Natural killer cell (primary cell): ENCODE results near the gene PRB2. TPM values are rescaled to one million over a fixed set of nuclear protein-coding genes. Genes with fewer than 3 reads are reported as not detected.
"Not testable (repeated sequence)": the region's sequence is repeated elsewhere in the genome, so short reads cannot be mapped to it uniquely, and the experiment has no call there.

Source experiments
- ATAC-seq, 3 donors: fragments of 150-1000 bp in 2 of 3; fragments of 200-7000 bp in 1 of 3; cut with Tn5 transposase; 1 replicate in 1 of 3; 2 replicates in 2 of 3; pipeline ENCODE4 v1.10.0; 2021; ENCODE audit warnings: mild to moderate bottlenecking in 2 of 3, moderate library complexity in 2 of 3
- DNase-seq, 2 donors: peaks; one replicate each; pipeline versions ENCODE4 v3.0.0 to v3.0.0-alpha.2; 2013 to 2021; ENCODE audit warnings: mixed read lengths in 1 of 2
- H3K27ac ChIP-seq: one replicate; pipeline ENCODE4 v1.5.1; 2013; ENCODE audit warnings: mild to moderate bottlenecking, low read length
- H3K27me3 ChIP-seq: one replicate; pipeline ENCODE4 v1.6.1; 2013; ENCODE audit warnings: low read length; ENCODE audit not compliant: control insufficient read depth, insufficient read depth
- H3K36me3 ChIP-seq: one replicate; pipeline ENCODE4 v1.6.1; 2013; ENCODE audit warnings: low read length; ENCODE audit not compliant: control insufficient read depth, insufficient read depth
- H3K4me1 ChIP-seq: one replicate; pipeline ENCODE4 v1.6.1; 2013; ENCODE audit warnings: low read length; ENCODE audit not compliant: control insufficient read depth, insufficient read depth
- H3K4me3 ChIP-seq: one replicate; pipeline ENCODE4 v1.5.1; 2013; ENCODE audit warnings: low read length
- H3K9me3 ChIP-seq: one replicate; pipeline ENCODE4 v1.6.1; 2013; ENCODE audit warnings: low read length; ENCODE audit not compliant: control insufficient read depth, insufficient read depth
- H3K27ac Mint-ChIP-seq, 2 donors: one replicate each; pipeline ENCODE4 v1.8.0; 2022; ENCODE audit warnings: mild to moderate bottlenecking in 2 of 2, mixed read lengths in 2 of 2, moderate library complexity in 1 of 2
- H3K27me3 Mint-ChIP-seq, 2 donors: one replicate each; pipeline ENCODE4 v1.8.0; 2022; ENCODE audit warnings: low read depth in 2 of 2, mixed read lengths in 2 of 2
- H3K36me3 Mint-ChIP-seq: one replicate; pipeline ENCODE4 v1.8.0; 2022; ENCODE audit warnings: mixed read lengths
- H3K4me1 Mint-ChIP-seq, 2 donors: one replicate each; pipeline ENCODE4 v1.8.0; 2022; ENCODE audit warnings: mixed read lengths in 2 of 2
- H3K4me3 Mint-ChIP-seq: one replicate; pipeline ENCODE4 v1.8.0; 2022; ENCODE audit warnings: mild to moderate bottlenecking, moderate library complexity, mixed read lengths
- H3K9me3 Mint-ChIP-seq, 2 donors: one replicate each; pipeline ENCODE4 v1.8.0; 2022; ENCODE audit warnings: mixed read lengths in 2 of 2
- CTCF ChIP-seq: fragments of 200-600 bp; IDR thresholded peaks from one replicate; pipeline ENCODE4 v1.8.0; 2022; ENCODE audit warnings: antibody characterized with exemption
- WGBS: methylation state at CpG from one replicate; pipeline ENCODE4 v1.1.7; 2013; ENCODE audit warnings: missing lambda C conversion rate; ENCODE audit not compliant: insufficient coverage; 5-methylcytosine and 5-hydroxymethylcytosine counted together
- intact Hi-C: fragments of 100-400 bp; cut with micrococcal nuclease; formaldehyde crosslinking; loops from one replicate; pipeline ENCODE4 v1.14.2; 2022
- total RNA-seq, 4 donors: library from RNA; stranded (reverse); fragments of 120-200 nt in 1 of 4; gene quantifications; one replicate each; pipeline versions ENCODE4 v1.2.3 to v1.2.4, GENCODE V29; 2013 to 2022

PRB2 gene
- total RNA-seq, 3 donors from 2014 or later (not counting 1 experiment from before 2014, with no cell fraction given): not detected

- TF ChIP-seq CTCF: no peak
Observed at GRCh38 chr12:11361151-11361550, 34.2 kb downstream of the PRB2 start.

GRCh38 chr12:11360205-11360883 is 35.0 kb downstream of the PRB2 start:
- not testable (repeated sequence) for H3K27me3 Mint-ChIP-seq, H3K36me3 Mint-ChIP-seq

More at GRCh38 chr12:11361151-11361550, 34.2 kb downstream of the PRB2 start:
- H3K9me3 Mint-ChIP-seq: peaks cover 2 to 3% of the 10 kb centered on the region in 2 donors
- Histone ChIP-seq H3K9me3 (no peaks in the 10 kb centered on the region), H3K4me3 (no peak overlapping the region), H3K27ac (no peak overlapping the region), H3K36me3 (no peaks in the 10 kb centered on the region), H3K27me3 (no peaks in the 10 kb centered on the region), H3K4me1 (no peaks in the 10 kb centered on the region)
- ATAC-seq (no peak), DNase-seq (no peak)
- H3K4me1 Mint-ChIP-seq: no peaks in the 10 kb centered on the region
- no peak overlapping the region for H3K4me3 Mint-ChIP-seq
- H3K27me3 Mint-ChIP-seq: peaks cover 4 to 8% of the 10 kb centered on the region in 2 donors
- no peak overlapping the region for H3K27ac Mint-ChIP-seq
- intact Hi-C loops: no loop called here
- H3K36me3 Mint-ChIP-seq: no peaks in the 10 kb centered on the region

DNA sequence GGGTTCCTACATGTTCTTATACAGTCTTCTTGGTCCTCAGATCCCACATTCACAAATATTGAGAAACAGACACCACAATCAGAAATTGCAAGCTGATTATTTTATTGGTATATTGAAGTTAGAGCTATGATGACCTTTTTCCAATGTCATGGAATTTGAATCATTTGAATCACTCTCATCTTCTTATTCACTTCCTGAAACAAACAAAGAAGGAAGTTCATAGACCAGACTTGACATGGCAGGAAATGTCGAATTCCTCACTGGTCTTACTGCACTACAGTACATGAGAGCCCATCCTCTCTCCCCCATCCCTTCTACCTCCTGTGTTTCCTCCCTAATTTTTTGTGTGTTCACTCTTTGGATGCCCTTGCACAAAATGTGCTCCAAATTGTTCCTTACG is 43.6 kb downstream of the PRB2 start:
- H3K27ac ChIP-seq, H3K27ac Mint-ChIP-seq, H3K4me3 ChIP-seq, H3K27me3 Mint-ChIP-seq, DNase-seq, H3K9me3 Mint-ChIP-seq, ATAC-seq, H3K36me3 ChIP-seq, H3K36me3 Mint-ChIP-seq, H3K9me3 ChIP-seq, H3K27me3 ChIP-seq, H3K4me3 Mint-ChIP-seq, H3K4me1 ChIP-seq, intact Hi-C loops, H3K4me1 Mint-ChIP-seq: not testable (repeated sequence)
- 55% methylated on average over 1 of the region's 2 CpGs for WGBS

More at GRCh38 chr12:11360205-11360883, 35.0 kb downstream of the PRB2 start:
- H3K27ac Mint-ChIP-seq, H3K4me3 ChIP-seq, H3K27ac ChIP-seq, H3K36me3 ChIP-seq, H3K4me1 Mint-ChIP-seq, intact Hi-C loops, H3K4me1 ChIP-seq, H3K27me3 ChIP-seq, H3K4me3 Mint-ChIP-seq, H3K9me3 Mint-ChIP-seq, H3K9me3 ChIP-seq, DNase-seq, ATAC-seq: not testable (repeated sequence)
- WGBS: 100% methylated on average over 1 of the region's 1 CpG

GRCh38 chr12:11348439-11348838 is 46.9 kb downstream of the PRB2 start:
- WGBS: 91% methylated on average over 9 of the region's 9 CpGs
- ATAC-seq: no peak

More at GRCh38 chr12:11348439-11348838, 46.9 kb downstream of the PRB2 start:
- Mint-ChIP-seq H3K36me3 (no peaks in the 10 kb centered on the region), H3K4me1 (no peaks in the 10 kb centered on the region), H3K9me3 (no peaks in the 10 kb centered on the region), H3K27ac (no peak overlapping the region), H3K27me3 (peaks cover 0 to 3% of the 10 kb centered on the region in 2 donors), H3K4me3 (no peak overlapping the region)
- no peaks in the 10 kb centered on the region for H3K4me1 ChIP-seq
- no peak overlapping the region for H3K4me3 ChIP-seq
- H3K27ac ChIP-seq: no peak overlapping the region
- H3K36me3 ChIP-seq: no peaks in the 10 kb centered on the region
- no peak for DNase-seq
- intact Hi-C loops: no loop called here
- H3K27me3 ChIP-seq: no peaks in the 10 kb centered on the region
- H3K9me3 ChIP-seq: no peaks in the 10 kb centered on the region
- TF ChIP-seq CTCF: no peak
